EH (cell line): ENCODE data around the gene ERN2.
"Not testable (repeated sequence)": the region's sequence is repeated elsewhere in the genome, so short reads cannot be mapped to it uniquely, and the experiment has no call there.

Source experiments
- DNase-seq: peaks from one replicate; pipeline ENCODE4 v3.0.0-alpha.2; 2015; ENCODE audit warnings: low read depth

Gene ERN2

GRCh38 chr16:23712976-23713375 lies at the start of gene ERN2:
Gene ERN2, minus strand, starts transcription at chr16:23713222. Its CDS starts 35 bp downstream, at chr16:23713187.
- no peak for DNase-seq

- DNase-seq: no peak
These were observed 45.1 kb upstream of the ERN2 start for GRCh38 chr16:23757937-23758619.

DNA sequence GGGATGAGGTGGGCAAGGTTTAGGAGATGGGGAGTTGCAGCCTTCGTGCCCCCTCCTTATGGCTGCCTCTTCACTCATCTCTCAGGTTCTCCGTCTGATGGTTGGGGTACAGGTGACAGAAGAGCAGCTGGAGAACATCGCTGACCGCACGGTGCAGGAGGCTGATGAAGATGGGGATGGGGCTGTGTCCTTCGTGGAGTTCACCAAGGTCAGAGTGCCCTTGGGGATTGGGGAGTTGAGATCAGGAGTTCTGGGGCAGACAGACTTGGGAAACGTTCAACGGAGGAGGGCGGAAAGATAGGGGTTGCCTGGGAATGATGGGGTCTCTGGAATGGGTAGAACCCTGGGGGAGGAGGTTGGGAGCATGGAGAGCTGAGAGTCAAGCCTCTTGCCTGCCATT lies 44.1 kb upstream of the ERN2 start:
- no peak for DNase-seq

DNA sequence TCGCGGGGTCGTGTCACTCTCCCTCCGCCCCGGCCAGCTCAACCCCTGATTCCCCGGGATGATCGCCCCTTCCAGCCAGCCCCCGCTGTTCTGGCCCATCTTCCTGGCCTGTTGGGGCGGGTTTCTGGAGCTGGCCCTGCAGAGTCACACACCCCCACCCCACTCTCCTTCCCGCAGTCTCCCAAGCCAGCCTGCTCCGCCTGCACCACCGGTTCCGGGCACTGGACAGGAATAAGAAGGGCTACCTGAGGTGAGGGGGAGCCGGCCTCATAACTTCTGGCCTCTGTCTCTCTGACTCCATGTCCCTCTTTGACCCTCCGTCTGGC lies 42.4 kb upstream of the ERN2 start:
- DNase-seq: no peak

GRCh38 chr16:23754594-23755483 lies 41.8 kb upstream of the ERN2 start, which contains the start of gene CHP2:
Gene CHP2, plus strand, starts transcription at chr16:23755026. Its CDS starts 24 bp downstream, at chr16:23755050.
- no peak for DNase-seq

DNA sequence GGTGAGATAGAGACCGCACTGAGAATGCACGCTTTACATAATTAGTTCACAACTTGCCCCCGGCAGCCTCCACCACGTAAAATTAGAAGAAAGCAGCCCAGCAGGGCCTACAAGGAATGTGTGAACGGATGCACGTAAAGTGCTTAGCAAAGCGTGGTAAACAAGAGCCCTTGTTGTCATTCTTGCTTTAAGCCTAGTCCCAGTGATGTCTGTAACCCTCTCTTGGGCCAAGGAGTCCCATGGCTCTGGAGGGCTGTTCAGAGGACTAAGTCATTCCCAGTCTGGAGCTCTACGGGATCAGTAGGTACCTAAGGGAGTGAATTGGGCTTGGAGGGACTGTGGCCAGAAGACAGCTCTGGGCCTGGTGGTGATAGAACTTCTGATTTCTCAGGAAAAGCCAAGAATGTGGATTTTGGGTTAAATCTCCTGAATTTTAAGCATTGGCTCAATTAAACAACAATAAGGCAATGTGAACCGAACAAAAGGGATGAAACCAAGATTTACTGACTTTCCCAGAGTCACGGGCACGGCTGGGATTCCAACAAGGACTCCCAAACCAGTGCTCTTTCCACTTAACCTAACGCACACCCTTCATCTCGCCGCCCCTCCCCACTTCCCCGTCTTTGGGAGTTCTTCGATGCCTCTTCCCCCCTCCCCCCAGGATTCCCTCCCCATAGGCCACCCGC lies 41.0 kb upstream of the ERN2 start:
- no peak for DNase-seq

- DNase-seq: not testable (repeated sequence)
These were observed 38.0 kb upstream of the ERN2 start for GRCh38 chr16:23751053-23751452.

DNA sequence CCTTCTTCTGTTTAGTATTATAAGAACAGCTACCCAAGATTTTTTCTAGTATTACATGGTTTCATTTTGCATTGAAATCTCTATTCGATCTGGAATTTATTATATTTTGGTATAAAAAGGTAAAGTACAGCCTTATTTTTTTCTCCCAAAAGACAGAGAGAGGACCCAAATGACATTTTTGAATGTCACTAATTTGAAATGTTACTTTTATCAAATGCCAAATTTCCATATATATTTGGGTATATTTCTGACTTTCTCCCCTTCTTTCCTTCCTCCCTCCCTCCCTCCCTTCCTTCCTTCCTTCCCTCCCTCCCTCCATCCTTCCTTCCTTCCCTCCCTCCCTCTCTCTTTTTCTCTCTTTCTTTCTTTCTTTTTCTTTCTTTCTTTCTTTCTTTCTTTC lies 35.6 kb upstream of the ERN2 start:
- no peak for DNase-seq

DNA sequence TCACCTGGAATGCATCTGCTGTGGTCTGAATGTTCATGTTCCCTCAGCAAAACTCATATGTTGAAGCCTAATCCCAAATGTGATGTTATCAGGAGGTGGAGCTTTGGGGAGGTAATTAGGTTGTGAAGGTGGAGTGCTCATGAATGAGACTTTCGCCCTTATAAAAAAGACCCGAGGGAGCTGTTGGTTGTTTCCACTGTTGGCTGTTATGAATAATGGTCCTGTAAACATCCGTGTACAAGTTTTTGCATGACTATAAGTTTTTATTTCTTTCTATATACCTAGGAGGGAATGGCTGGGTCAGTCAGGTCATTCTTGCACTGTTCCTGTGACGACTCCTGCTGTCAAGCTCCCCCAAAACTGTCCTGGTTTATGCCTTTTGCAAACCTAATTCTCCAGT lies 32.2 kb upstream of the ERN2 start:
- no peak for DNase-seq

- DNase-seq: no peak
These were observed 29.7 kb upstream of the ERN2 start for GRCh38 chr16:23742766-23743165.

DNA sequence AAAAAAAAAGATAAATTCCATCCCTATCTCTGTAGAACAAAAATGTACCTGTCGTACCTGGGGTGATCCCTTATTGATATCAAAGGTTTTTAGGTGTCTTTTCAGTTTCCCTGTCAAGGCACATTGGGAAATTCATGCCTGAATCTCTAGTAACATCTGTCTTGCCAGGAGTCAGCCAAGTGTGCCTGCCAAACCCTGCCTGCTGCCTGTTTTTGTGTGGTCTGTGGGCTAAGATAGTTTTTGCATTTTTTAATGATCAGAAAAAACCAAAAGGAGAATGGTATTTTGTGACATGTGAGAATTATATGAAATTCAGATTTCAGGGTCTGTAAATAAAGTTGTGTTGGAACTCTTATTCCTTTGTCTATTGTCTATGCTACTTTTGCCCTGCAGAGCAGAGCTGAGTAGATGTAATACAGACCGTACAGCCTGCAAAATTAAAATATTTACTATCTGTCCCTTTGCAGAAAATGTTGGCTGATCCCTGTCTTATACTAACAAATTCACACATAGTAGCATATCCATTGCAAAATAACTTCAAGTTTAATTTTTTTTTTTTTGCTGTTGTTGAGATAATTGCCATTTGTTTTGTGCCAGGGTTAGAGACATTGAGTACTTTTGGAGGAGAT lies 28.8 kb upstream of the ERN2 start:
- DNase-seq: no peak

GRCh38 chr16:23739516-23739915 lies 26.5 kb upstream of the ERN2 start:
- DNase-seq: no peak

DNA sequence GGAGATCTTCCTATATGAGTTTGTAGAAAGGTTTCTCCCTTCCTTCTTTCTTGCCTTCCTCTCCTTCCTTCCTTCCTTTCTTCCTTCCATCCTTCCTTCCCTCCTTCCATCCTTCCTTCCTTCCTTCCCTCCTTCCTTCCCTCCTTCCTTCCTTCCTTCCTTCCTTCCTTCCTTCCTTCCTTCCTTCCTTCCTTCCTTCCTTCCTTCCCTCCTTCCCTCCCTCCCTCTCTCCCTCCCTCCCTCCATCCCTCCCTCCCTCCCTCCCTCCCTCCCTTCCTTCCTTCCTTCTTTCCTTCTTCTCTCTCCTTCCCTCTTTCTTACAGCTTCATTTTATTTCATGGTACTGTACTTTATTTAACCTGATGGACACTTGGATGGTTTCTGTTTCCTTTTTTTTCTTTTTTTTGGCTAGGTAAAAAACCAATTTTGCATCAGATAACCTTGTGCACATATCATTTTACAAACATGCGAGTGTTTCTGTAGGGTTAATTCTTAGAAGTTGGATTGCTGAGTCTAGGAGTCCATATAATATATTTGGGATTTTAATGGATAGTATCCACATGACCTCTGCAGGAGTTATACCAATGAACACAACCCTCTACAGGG lies 24.5 kb upstream of the ERN2 start:
- DNase-seq: not testable (repeated sequence)

GRCh38 chr16:23734176-23734893 lies 21.3 kb upstream of the ERN2 start:
- no peak for DNase-seq

DNA sequence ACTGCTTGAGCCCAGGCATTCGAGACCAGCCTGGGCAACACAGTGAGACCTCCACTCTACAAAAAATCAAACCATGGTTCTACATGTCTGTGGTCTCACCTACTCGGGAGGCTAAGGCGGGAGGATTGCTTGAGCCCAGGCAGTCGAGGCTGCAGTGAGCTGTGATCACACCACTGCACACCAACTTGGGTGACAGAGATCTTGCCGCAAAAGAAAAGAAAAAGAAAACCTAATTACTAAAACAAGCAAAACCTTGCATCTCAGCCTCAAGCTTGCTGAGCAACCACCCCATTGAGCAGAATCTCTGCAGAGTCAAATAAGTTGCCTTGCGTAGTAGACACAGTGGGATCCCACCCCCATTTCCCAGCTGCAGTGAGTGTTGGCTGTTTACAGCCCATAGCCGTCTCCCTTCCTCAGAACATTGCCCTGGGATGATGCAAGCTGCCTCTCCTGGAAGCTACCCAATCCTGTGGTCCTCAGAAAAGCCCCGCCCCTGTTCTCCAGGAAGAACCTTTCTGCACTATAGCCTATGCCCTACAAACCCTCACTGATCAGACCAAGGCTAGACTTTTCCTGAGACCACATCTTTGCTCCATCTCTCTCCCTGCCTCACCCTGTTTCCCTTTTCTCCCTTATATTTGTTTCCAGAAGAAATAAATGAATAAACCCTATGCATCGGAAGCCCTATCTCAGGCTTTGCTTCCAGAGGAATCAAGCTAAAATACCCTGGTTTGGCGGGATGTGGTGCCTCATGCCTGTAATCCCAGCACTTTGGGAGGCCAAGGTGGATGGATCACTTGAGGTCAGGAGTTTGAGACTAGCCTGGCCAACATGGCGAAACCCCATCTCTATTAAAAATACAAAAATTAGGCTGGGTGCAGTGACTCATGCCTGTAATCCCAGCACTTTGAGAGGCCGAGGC lies 16.7 kb upstream of the ERN2 start:
- DNase-seq: peak; percentile 47

DNA sequence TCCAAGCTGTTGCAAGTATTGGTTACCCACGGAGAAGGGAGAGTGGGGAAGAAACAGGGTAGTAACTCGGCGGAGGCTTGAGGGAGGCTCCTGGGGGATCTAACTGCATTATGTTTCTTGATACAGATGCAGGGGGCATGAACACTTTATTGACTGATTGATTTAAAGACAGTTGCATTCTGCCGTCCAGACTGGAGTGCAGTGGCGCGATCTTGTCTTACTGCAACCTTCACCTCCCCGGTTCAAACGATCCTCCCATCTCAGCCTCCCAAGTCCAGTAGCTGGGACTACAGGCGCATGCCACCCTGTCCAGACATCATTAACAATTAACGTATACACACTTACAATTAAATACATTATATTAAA lies 15.1 kb upstream of the ERN2 start:
- DNase-seq: no peak

GRCh38 chr16:23726710-23727109 lies 13.7 kb upstream of the ERN2 start:
- no peak for DNase-seq

- no peak for DNase-seq
These were observed 11.7 kb upstream of the ERN2 start for GRCh38 chr16:23724785-23725131.

GRCh38 chr16:23724096-23724784 lies 11.2 kb upstream of the ERN2 start:
- DNase-seq: no peak
